Karpas-422 (cell line): ENCODE results near the gene EXOSC2. TPM values are rescaled to one million over a fixed set of nuclear protein-coding genes. Genes with fewer than 3 reads are reported as not detected.

ENCODE experiments used
- DNase-seq: peaks from one replicate; pipeline ENCODE4 v3.0.0-alpha.2; 2015
- H2AFZ ChIP-seq: fragments of 200-600 bp; sonication (generic); 2 replicates; pipeline ENCODE4 v1.6.1; 2014; ENCODE audit warnings: antibody characterized with exemption, low read length, mixed read lengths
- H3K27ac ChIP-seq: fragments of 200-600 bp; sonication (generic); 2 replicates; pipeline ENCODE4 v1.5.1; 2014; ENCODE audit warnings: mild to moderate bottlenecking, low read length, moderate library complexity
- H3K27me3 ChIP-seq: fragments of 200-600 bp; sonication (generic); 2 replicates; pipeline ENCODE4 v1.6.1; 2014; ENCODE audit warnings: low read length, mixed read lengths
- H3K36me3 ChIP-seq: fragments of 200-600 bp; sonication (generic); 2 replicates; pipeline ENCODE4 v1.6.1; 2014; ENCODE audit warnings: low read length, mixed read lengths; ENCODE audit not compliant: insufficient read depth
- H3K4me1 ChIP-seq: fragments of 200-600 bp; sonication (generic); 2 replicates; pipeline ENCODE4 v1.6.1; 2014; ENCODE audit warnings: mild to moderate bottlenecking, low read length, mixed read lengths
- H3K4me2 ChIP-seq: fragments of 200-600 bp; sonication (generic); 2 replicates; pipeline ENCODE4 v1.6.1; 2014; ENCODE audit warnings: low read length, low read depth, mild to moderate bottlenecking; ENCODE audit not compliant: poor library complexity, severe bottlenecking
- H3K4me3 ChIP-seq: fragments of 200-600 bp; sonication (generic); 2 replicates; pipeline ENCODE4 v1.5.1; 2014; ENCODE audit warnings: mild to moderate bottlenecking, antibody characterized with exemption, low read length, mixed read lengths
- H3K79me2 ChIP-seq: fragments of 200-600 bp; sonication (generic); 2 replicates; pipeline ENCODE4 v1.6.1; 2014; ENCODE audit warnings: mild to moderate bottlenecking, low read length, mixed read lengths
- H3K9ac ChIP-seq: fragments of 200-600 bp; sonication (generic); 2 replicates; pipeline ENCODE4 v1.6.0; 2014; ENCODE audit warnings: low read length
- H3K9me2 ChIP-seq: fragments of 200-600 bp; sonication (generic), shearing (Covaris generic); replicated peaks from 2 replicates; pipeline ENCODE4 v1.6.0; 2014; ENCODE audit warnings: mild to moderate bottlenecking, low read length, moderate library complexity; ENCODE audit not compliant: insufficient read depth
- H3K9me3 ChIP-seq: fragments of 300-700, 200-600 bp; sonication (generic); 2 replicates; pipeline ENCODE4 v1.6.1; 2014; ENCODE audit warnings: low read length, mixed read lengths
- H4K20me1 ChIP-seq: fragments of 200-600 bp; sonication (generic); 2 replicates; pipeline ENCODE4 v1.6.1; 2014; ENCODE audit warnings: mild to moderate bottlenecking, antibody characterized with exemption, low read length, low read depth; ENCODE audit not compliant: insufficient read depth
- small RNA-seq: library from RNA; depleted of rRNA; stranded (forward); fragments of <200 nt; gene quantifications from one replicate; pipeline ENCODE3, GENCODE V24; 2014
- total RNA-seq: library from RNA; depleted of rRNA; stranded (reverse); fragments of >200 nt; shearing (Covaris generic); gene quantifications from 2 replicates; pipeline ENCODE4 v1.2.3, GENCODE V29; 2014; ENCODE audit warnings: low replicate concordance; rRNA removed

EXOSC2 gene
- total RNA-seq, 1 experiment from 2014 or later, result 14.6 TPM

GRCh38 chr9:130751631-130752355, 58.2 kb downstream of the EXOSC2 start:
- Histone ChIP-seq H3K79me2 (no peaks in the 10 kb centered on the region), H3K9me3 (no peaks in the 10 kb centered on the region), H3K9ac (no peak overlapping the region), H4K20me1 (peaks cover 30% of the 10 kb centered on the region; the same call in 1 of the 2 replicates), H3K36me3 (no peaks in the 10 kb centered on the region), H2AFZ (no peak overlapping the region), H3K4me3 (no peak overlapping the region), H3K4me1 (no peaks in the 10 kb centered on the region), H3K27ac (no peak overlapping the region), H3K9me2 (no peaks in the 10 kb centered on the region), H3K27me3 (no peaks in the 10 kb centered on the region), H3K4me2 (no peak overlapping the region)
- DNase-seq, result no peak

Small RNA genes within 50 kb of the gene (small RNA-seq; reads per million reads assigned to genes)
- gene AL359092.1, result not detected

Other genes with a start within 250 kb of the EXOSC2 start
- gene ASS1, start 248.8 kb upstream of the EXOSC2 start, total RNA-seq, result not detected in 2 replicates
- 31.2 and 47.9 TPM in 2 replicates for gene FUBP3, start 114.2 kb upstream of the EXOSC2 start, total RNA-seq
- gene PRDM12, start 29.2 kb upstream of the EXOSC2 start, total RNA-seq, result 0.07 TPM in 1 of 2 replicates, not detected in the other
- gene ABL1, start 141.5 kb downstream of the EXOSC2 start, total RNA-seq, result 9.9 and 21.5 TPM in 2 replicates
- not detected in 2 replicates for gene QRFP, start 203.0 kb downstream of the EXOSC2 start, total RNA-seq
- gene FIBCD1, start 245.5 kb downstream of the EXOSC2 start, total RNA-seq, result not detected in 2 replicates